HL-60 (cell line): ENCODE data around the gene CYP2D6.

Experiments used
- DNase-seq, 2 experiments: peaks; one replicate each; pipeline ENCODE4 v3.0.0-alpha.2; 2010 to 2020; ENCODE audit warnings: low read depth in 1 of 2, low spot score in 1 of 2
- H3K27ac ChIP-seq: fragments of 250-450 bp; sonication (Bioruptor Pico); replicated peaks from 2 replicates; pipeline ENCODE4 v1.5.1; 2020; ENCODE audit warnings: mild to moderate bottlenecking, moderate library complexity
- H3K27me3 ChIP-seq: fragments of 250-450 bp; sonication (Bioruptor Pico); 2 replicates; pipeline ENCODE4 v1.5.1; 2021; ENCODE audit warnings: mild to moderate bottlenecking, moderate library complexity; ENCODE audit not compliant: insufficient read depth, poor library complexity, severe bottlenecking
- H3K4me3 ChIP-seq: replicated peaks from 2 replicates; pipeline ENCODE4 v1.5.1; 2011; ENCODE audit warnings: mild to moderate bottlenecking, control low read depth, low read length; ENCODE audit not compliant: insufficient read depth
- GABPA ChIP-seq: IDR thresholded peaks from 2 replicates; pipeline ENCODE4 v1.6.1; 2012; ENCODE audit warnings: low read depth
- POLR2AphosphoS5 ChIP-seq: IDR thresholded peaks from 2 replicates; pipeline ENCODE4 v1.6.1; 2012; ENCODE audit warnings: low read depth
- SPI1 ChIP-seq: IDR thresholded peaks from 2 replicates; pipeline ENCODE4 v1.6.1; 2012; ENCODE audit warnings: low read depth, mild to moderate bottlenecking, borderline replicate concordance
- TF ChIP-seq, protein P1 (sequence below): IDR thresholded peaks from one replicate; pipeline ENCODE4 v1.5.1; 2011; ENCODE audit warnings: low read length, control low read depth, inconsistent platforms; ENCODE audit not compliant: insufficient read depth
- TF ChIP-seq, protein P2 (sequence below): IDR thresholded peaks from 2 replicates; pipeline ENCODE4 v1.6.1; 2012; ENCODE audit warnings: low read depth; ENCODE audit not compliant: insufficient replicate concordance

Gene CYP2D6

GRCh38 chr22:42176255-42176915 is 45.8 kb upstream of the CYP2D6 start:
- DNase-seq, result no peak
- H3K27ac ChIP-seq, result no peak overlapping the region
- no peak for TF ChIP-seq SPI1
- no peak for TF ChIP-seq GABPA
- no peak for TF ChIP-seq POLR2AphosphoS5
- TF ChIP-seq, protein P1, sequence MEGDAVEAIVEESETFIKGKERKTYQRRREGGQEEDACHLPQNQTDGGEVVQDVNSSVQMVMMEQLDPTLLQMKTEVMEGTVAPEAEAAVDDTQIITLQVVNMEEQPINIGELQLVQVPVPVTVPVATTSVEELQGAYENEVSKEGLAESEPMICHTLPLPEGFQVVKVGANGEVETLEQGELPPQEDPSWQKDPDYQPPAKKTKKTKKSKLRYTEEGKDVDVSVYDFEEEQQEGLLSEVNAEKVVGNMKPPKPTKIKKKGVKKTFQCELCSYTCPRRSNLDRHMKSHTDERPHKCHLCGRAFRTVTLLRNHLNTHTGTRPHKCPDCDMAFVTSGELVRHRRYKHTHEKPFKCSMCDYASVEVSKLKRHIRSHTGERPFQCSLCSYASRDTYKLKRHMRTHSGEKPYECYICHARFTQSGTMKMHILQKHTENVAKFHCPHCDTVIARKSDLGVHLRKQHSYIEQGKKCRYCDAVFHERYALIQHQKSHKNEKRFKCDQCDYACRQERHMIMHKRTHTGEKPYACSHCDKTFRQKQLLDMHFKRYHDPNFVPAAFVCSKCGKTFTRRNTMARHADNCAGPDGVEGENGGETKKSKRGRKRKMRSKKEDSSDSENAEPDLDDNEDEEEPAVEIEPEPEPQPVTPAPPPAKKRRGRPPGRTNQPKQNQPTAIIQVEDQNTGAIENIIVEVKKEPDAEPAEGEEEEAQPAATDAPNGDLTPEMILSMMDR, result no peak
- TF ChIP-seq, protein P2, sequence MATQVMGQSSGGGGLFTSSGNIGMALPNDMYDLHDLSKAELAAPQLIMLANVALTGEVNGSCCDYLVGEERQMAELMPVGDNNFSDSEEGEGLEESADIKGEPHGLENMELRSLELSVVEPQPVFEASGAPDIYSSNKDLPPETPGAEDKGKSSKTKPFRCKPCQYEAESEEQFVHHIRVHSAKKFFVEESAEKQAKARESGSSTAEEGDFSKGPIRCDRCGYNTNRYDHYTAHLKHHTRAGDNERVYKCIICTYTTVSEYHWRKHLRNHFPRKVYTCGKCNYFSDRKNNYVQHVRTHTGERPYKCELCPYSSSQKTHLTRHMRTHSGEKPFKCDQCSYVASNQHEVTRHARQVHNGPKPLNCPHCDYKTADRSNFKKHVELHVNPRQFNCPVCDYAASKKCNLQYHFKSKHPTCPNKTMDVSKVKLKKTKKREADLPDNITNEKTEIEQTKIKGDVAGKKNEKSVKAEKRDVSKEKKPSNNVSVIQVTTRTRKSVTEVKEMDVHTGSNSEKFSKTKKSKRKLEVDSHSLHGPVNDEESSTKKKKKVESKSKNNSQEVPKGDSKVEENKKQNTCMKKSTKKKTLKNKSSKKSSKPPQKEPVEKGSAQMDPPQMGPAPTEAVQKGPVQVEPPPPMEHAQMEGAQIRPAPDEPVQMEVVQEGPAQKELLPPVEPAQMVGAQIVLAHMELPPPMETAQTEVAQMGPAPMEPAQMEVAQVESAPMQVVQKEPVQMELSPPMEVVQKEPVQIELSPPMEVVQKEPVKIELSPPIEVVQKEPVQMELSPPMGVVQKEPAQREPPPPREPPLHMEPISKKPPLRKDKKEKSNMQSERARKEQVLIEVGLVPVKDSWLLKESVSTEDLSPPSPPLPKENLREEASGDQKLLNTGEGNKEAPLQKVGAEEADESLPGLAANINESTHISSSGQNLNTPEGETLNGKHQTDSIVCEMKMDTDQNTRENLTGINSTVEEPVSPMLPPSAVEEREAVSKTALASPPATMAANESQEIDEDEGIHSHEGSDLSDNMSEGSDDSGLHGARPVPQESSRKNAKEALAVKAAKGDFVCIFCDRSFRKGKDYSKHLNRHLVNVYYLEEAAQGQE, result no peak
- H3K4me3 ChIP-seq, result no peak overlapping the region
- no peaks in the 10 kb centered on the region for H3K27me3 ChIP-seq

DNA sequence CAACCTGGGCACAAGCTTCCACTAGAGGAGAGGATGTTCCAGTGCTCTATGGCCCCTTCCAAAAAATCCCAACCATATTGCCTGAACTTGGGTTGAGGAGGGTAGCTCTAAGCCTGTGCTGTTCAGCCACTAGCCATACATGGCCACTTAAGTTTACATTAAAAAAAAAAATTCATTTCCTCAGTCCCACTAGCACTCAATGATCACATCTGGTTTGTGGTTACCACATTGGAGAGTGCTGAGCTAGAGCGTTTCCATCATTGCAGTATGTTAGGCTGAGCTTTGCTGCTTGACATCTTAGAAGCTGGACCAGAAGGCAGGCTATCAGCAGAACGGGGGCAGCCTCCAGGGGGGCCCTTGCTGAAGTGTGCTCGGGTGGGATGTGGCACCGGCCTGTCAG is 43.5 kb upstream of the CYP2D6 start:
- no peak for DNase-seq

GRCh38 chr22:42173183-42173926 is 42.7 kb upstream of the CYP2D6 start:
- TF ChIP-seq POLR2AphosphoS5, result no peak
- TF ChIP-seq, protein P2, result no peak
- TF ChIP-seq SPI1, result no peak
- no peak for TF ChIP-seq GABPA
- TF ChIP-seq, protein P1, result no peak

More for the DNA sequence above, 43.5 kb upstream of the CYP2D6 start:
- no peak overlapping the region for H3K27ac ChIP-seq
- H3K27me3 ChIP-seq, result no peaks in the 10 kb centered on the region
- TF ChIP-seq GABPA, result no peak
- H3K4me3 ChIP-seq, result no peak overlapping the region

DNA sequence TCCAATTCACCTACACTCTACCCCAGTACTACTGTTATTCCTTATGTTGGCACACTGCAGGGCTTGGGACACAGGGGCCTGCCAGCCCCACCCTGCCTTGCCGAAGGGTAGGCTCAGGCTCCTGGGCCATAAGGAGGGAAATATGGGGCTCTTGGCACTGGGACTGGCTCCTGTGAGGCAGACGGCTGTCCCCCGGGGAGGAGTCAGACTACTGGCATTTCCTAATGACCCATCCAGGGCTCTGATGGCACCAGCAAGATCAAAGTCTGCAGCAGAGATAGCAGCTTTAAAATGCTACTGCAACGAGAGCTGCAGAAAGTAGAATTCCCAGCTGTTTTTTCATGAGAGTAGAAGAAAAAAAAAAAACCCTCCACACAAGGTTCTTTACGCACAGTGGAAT is 42.2 kb upstream of the CYP2D6 start:
- no peak for DNase-seq
- no peak overlapping the region for H3K27ac ChIP-seq
- TF ChIP-seq POLR2AphosphoS5, result no peak
- no peaks in the 10 kb centered on the region for H3K27me3 ChIP-seq
- no peak overlapping the region for H3K4me3 ChIP-seq

More at GRCh38 chr22:42173183-42173926, 42.7 kb upstream of the CYP2D6 start:
- Histone ChIP-seq H3K27ac (no peak overlapping the region), H3K4me3 (no peak overlapping the region), H3K27me3 (no peaks in the 10 kb centered on the region)
- DNase-seq, result no peak
